ENCODE data around the gene ADGRB2. TPM values are rescaled to one million over a fixed set of nuclear protein-coding genes. Genes with fewer than 3 reads are reported as not detected.

The ADGRB2 gene
- total RNA-seq, 4 donors from 2014 or later: 0.77 to 31.0 (median 3.7) TPM; not detected in 1

- intact Hi-C loops (cut with DNase I; ENCODE audit: low total_unique reads): no loop called here
Observed at GRCh38 chr1:31747304-31747703, 16.8 kb downstream of the ADGRB2 start.

GRCh38 chr1:31746687-31747086, 17.5 kb downstream of the ADGRB2 start:
- no peak overlapping the region for H3K4me3 ChIP-seq
- intact Hi-C loops (cut with DNase I; ENCODE audit: low total_unique reads): no loop called here
- TF ChIP-seq CTCF (IDR thresholded peaks at IDR 0.05) (no peak), POLR2A (IDR thresholded peaks at IDR 0.05) (no peak)
- no peaks in the 10 kb centered on the region for H3K4me1 ChIP-seq
- no peak overlapping the region for H3K27ac ChIP-seq
- H3K9me3 ChIP-seq: no peaks in the 10 kb centered on the region
- no peaks in the 10 kb centered on the region for H3K36me3 ChIP-seq
- H3K27me3 ChIP-seq: no peaks in the 10 kb centered on the region
- no peak for DNase-seq

More at GRCh38 chr1:31747304-31747703, 16.8 kb downstream of the ADGRB2 start:
- TF ChIP-seq CTCF (IDR thresholded peaks at IDR 0.05) (no peak), POLR2A (IDR thresholded peaks at IDR 0.05) (no peak)
- no peaks in the 10 kb centered on the region for H3K9me3 ChIP-seq
- no peaks in the 10 kb centered on the region for H3K36me3 ChIP-seq
- H3K27me3 ChIP-seq: no peaks in the 10 kb centered on the region
- no peak overlapping the region for H3K4me3 ChIP-seq
- no peaks in the 10 kb centered on the region for H3K4me1 ChIP-seq
- H3K27ac ChIP-seq: no peak overlapping the region
- DNase-seq: no peak

GRCh38 chr1:31745946-31746670, 18.0 kb downstream of the ADGRB2 start:
- Histone ChIP-seq H3K4me3 (no peak overlapping the region), H3K4me1 (no peaks in the 10 kb centered on the region), H3K27ac (no peak overlapping the region), H3K36me3 (no peaks in the 10 kb centered on the region), H3K9me3 (no peaks in the 10 kb centered on the region), H3K27me3 (no peaks in the 10 kb centered on the region)
- intact Hi-C loops (cut with DNase I; ENCODE audit: low total_unique reads): no loop called here
- TF ChIP-seq POLR2A (IDR thresholded peaks at IDR 0.05): no peak
- TF ChIP-seq CTCF (IDR thresholded peaks at IDR 0.05): no peak
- DNase-seq: no peak

- H3K27me3 ChIP-seq: no peaks in the 10 kb centered on the region
- no peak overlapping the region for H3K4me3 ChIP-seq
- intact Hi-C loops (cut with DNase I; ENCODE audit: low total_unique reads): no loop called here
- H3K4me1 ChIP-seq: no peaks in the 10 kb centered on the region
- H3K36me3 ChIP-seq: no peaks in the 10 kb centered on the region
- TF ChIP-seq POLR2A (IDR thresholded peaks at IDR 0.05) (no peak), CTCF (IDR thresholded peaks at IDR 0.05) (peak; percentile 58 to 75 (median 72))
- H3K27ac ChIP-seq: no peak overlapping the region
- DNase-seq: peak; percentile 65 to 69
- H3K9me3 ChIP-seq: no peaks in the 10 kb centered on the region
Observed at GRCh38 chr1:31745096-31745945, 18.8 kb downstream of the ADGRB2 start.
